Measurements from ENCODE around the gene CEP104.
A peak's percentile ranks its signal among the peaks of the same experiment; 100 is the strongest.

The CEP104 gene

DNA sequence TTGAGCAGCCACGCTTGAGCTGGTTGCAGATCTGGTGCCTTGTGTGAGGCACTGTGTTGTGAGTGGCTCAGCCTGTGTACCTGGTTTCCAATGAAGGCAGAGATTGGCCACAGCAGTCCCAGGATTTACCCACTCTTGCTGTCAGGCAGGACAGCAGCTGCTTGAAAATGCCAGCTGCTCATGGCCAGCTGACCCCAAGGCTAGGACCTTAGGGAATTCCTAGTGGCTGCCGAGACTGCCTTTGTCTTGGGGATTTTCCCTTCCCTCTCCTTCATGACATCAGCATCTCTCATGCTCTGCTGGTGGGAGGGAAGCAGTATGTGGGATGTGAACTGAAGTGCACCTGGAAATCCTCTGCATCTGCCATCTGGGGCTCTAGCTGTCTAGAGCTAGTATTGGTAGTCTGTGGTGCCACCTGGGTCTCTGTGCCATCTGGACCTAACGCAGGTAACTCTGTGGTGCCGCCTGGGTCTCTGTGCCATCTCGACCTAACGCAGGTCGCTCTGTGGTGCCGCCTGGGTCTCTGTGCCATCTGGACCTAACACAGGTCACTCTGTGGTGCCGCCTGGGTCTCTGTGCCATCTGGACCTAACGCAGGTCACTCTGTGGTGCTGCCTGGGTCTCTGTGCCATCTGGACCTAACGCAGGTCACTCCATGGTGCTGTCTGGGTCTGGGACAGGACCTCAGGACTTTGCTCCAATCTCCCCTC lies 56.9 kb downstream of the CEP104 start:
- DNase-seq (ENCODE audit: low read depth in 2 of 2): no peak

DNA sequence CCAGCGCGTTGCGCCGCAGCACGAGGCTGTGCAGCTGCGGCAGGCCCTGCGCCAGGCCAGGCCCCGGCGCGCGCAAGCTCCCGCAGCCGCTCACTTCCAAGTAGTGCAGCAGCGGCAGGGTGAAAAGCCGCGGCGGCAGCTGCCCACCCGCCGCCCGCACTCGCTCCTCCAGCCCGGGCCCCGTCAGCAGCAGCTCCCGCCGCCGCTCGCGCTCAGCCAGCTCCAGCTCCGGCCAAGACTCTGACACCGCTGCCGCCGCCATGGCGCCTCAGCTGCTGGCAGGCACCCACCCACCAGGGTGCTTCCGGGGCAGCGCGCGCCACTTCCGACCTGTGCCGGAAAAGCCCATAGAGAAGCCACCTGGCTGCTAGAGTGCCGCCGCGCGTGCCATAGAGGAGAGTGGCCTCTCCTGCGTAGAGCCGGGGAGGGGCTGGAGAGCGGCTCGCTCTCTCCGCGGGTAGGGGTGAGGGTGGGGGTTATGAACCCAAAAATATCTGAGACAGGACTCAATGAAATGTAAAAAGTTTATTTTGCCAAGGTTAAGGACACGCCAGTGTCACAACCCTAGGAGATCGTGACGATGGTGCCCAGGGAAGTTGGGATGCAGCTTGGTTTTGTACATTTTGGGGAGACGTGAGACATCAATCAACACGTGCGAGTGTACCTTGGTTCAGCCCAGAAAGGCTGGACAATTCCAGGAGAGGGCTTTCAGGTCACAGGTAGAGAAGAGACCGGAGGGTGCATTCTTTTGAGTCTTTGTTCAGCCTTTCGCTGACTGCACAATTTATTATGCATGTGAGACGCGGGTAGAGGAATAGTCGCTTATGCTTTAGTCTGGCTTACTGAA lies 60.6 kb downstream of the CEP104 start, which contains the start of gene LRRC47:
TSS of gene LRRC47 (minus strand) at position 284 of the 847 bp plus-strand sequence. CDS start at position 262, 22 bp downstream.
- DNase-seq (ENCODE audit: low read depth in 2 of 2): peak; percentile 91 to 93

DNA sequence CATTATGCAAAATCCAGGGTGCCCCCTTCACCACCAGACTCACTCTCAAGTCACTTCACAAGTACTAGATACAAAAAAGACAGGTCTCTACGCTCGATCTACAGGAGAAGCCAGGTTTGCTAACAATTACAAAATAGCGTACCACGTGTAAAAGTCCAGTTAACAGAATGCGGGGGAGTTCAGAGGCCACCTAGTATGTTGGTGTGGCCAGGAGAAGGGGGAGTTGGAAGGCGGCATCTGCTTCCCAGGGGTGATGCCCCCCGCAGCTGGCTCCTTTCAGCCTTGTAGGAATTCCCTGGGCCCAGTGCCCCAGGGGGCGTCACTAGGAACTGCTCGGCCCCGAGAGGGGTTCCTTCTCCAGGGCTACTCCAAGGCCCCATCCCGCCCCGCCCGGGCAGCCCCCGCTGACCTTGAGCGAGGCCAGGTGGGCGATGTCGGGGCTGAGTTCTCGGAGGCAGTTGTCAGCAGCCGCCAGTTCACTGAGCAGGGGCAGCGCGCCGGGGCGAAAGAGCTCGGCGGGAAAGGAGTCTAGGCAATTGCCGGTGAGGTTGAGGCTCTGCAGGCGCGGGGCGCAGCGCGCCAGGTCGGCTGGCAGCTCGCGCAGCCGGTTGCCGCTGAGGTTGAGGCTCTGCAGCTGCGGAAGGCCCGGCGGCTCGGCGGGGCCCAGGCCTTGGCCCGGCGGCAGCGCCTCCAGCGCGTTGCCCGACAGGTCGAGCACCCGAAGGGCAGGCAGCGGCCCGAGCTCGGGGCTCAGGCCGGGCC lies 61.4 kb downstream of the CEP104 start:
- no peak for DNase-seq (ENCODE audit: low read depth in 2 of 2)

DNA sequence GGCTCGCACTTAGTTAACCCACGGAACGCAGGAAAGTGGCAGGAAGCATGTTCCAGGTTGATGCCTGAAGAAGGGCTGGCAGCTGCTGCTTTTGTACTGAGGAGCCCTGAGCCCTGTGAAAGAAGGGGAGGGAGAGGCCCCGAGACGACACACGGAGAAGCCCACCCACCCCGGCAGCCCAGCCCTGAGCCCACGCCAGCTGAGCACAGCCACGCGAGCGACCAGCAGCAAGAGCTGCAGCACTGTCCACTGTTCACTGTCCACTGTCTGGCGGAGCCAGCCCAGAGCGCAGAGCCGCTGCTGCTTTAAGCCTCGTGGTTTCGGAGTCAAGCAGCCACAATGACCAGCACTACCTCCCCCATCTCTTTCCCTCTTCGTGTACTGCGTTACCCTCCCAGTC lies 66.1 kb downstream of the CEP104 start:
- DNase-seq (ENCODE audit: low read depth in 2 of 2): no peak

DNA sequence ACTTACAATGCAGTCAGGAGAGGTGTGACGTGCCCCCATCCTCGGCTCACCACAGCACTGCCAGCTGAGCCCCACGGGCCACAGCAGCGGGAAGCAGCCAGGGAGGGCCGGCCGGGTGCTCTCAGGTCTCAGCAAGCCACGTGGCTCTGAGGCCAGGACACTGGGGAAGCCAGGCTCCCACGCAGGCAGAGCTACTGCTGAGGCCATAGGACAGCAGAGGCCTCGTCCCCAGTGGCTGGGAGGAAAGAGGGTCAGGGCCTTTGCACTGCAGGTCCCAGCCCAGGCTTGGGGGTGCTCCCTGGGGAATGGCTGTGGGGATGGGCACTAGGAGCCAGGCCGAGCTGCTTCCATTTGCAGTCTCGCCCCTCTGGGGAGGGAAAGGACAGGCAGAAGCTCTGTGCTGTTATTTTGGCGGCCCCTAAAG lies 66.5 kb downstream of the CEP104 start:
- DNase-seq (ENCODE audit: low read depth in 2 of 2): no peak

DNA sequence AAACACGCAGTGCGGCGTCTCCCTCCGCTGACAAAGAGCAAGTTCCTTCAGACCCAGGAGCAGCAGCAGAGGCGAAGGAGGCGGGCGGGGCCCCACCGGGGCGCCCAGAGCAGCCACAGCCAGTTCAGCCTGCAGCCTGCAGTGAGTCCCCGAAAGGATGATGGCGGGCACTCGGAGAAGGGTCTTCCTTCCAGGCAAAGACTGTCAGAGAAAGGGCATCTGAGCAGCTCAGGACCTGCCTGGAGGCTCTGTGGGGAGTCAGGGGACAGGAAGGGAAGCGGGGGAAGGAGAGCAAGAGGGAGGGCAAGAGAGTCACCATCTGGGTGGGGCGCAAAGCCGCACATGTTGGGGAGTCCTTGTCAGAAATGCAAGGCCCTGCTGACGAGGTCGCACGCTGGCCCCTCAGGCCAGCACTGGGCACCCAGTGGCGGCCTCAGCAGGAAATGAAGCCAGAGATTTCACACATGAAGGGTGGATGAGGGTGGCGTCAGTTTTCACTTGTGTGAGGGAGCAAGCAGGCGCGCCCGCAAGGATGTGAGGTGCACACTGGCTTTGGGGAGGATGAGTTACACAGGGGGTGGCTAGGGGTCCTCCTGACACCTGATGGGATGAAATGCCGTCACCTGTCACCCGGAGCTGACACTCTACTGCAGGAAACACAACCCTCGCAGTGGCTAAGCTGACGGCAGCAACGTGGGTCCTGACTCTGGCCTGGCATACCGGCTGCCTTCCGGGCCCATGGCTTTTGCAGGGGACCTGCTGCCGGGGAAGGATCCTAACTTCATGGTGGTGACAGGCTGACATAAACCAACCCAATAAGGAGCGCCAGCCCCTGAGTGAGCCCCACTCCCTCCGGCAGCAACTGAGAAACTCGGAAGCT lies 67.3 kb downstream of the CEP104 start:
- DNase-seq (ENCODE audit: low read depth in 2 of 2): no peak

DNA sequence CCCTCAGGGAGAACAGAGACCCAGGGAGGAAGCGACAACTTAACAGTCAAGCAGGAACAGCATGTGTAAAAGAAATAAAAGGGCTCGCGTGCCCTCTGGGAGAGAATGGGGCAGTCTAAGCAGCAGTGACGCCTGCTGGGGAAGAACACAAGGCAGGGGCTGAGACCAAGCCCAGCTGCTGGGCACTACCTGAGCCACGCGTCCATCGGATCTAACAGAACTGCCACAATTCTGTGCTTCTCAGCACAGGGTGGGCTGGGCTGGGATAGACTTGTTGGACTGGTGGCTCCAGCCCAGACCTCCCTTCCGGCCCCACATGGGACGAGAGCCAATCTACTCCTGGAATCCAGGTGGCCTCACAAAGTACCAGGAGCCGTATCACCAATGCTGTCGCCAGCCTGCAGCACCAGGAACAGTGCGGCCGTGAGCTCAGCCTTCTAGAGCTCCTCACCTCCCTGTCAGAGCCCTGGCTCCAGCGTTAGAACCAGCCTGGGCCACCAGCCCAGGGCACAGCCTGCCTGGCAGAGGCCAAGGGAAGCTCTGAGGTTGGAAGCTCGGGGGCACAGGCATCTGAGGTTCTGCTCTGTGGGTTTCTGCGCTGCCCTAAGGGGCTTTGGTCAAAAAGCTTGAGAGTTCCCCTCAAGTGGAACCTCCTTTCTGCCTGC lies 68.1 kb downstream of the CEP104 start:
- no peak for DNase-seq (ENCODE audit: low read depth in 2 of 2)

DNA sequence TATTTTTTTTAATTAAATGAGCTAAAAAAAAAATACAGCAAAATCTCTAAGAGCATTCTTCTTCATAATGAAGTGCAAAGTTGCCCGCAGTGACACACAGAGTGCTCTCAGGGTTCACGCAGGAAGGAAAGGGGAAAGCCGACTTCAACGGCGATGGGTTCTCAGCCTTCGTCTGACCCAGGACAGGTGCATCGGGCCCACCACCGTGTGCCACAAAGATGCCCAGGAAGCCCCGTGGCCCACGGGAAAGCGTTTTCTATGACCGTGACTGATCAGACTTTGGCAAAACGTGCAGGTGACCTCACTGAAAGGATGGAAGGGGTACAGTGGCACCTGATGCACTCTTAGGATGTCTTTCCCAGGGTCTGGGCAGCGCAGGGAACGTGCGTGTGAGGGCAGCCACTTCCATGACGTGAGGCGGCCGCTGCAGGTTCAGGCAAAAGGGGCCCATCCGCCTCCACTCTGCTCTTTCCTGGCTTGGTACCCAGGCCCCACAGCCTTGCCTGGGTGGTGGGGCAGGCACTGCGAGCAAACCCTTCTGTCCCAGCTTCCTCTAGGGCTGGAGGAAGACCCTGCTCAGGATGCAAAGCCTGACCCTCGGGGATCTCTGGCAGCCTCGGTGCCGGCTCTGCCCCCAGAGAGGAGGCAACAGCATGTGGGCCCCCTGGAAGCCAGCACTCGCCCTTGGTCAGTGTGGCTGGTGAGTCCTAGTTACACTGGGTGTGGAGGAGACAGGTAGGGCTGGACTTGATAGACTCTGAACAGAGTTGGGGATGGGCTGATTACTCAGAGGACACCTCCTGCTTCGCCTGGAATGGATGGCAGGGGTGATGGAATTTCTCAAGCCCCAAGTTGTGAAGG lies 69.0 kb downstream of the CEP104 start:
- DNase-seq (ENCODE audit: low read depth in 2 of 2): no peak

DNA sequence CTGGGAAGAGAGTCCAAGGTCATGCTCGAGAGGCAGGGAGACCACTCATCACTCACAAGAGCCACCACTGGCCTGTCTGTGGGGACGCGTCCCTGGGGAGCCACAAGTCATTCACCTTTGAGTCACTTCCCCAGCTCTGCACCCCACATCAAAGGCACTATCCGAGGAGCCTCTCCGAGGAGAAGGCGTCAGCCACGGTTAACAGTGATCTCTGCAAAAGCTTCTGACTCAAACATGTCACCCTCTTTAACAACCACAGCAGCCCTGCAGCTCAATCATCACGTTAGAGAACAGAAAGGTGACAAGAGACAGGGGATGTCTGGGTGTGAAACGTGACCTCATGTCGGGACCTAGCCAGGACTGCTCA lies 69.7 kb downstream of the CEP104 start:
- peak in 1 of 2 donors; percentile 55 for DNase-seq (ENCODE audit: low read depth in 2 of 2)

DNA sequence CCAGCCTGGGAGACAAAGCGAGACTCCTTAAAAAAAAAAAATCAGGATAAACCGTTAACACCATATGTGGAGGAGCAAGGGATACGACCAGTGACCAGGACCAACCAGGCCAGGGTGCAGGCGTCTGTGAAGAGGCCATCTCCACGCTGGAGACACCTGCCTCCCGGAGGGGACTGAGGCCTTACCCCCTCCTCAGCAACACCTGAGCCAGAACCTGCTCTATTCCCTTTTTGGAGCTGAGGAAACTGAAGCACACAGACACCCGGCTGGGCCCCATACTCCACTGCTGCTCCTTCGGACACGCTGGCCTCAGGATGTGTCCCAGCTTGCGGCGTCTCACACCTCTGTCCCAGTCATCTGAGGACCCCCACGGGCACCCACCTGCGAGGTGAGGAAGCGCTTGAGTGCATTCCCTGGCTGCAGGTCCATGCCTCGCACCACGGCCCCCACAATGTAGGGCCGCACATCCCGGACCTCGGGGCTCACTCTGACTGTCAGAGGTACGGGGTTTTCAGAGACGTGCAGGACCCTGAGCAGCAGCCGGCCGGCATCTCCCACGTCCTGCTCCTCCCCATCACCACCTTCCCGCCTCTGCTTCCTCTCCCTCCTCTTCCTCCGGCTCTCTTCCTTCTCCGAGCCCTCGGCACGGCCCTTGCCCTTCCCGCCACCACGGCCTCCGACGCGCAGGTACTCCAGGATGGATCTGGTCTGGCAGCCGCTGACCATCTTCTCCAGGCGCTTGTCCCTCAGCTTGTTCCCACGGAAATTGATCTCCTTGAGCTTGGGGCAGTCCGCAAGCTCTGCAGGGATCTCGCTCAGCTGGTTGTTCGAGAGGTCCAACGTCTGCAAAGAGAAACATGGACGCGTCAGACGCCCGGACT lies 70.3 kb downstream of the CEP104 start:
- no peak for DNase-seq (ENCODE audit: low read depth in 2 of 2)

DNA sequence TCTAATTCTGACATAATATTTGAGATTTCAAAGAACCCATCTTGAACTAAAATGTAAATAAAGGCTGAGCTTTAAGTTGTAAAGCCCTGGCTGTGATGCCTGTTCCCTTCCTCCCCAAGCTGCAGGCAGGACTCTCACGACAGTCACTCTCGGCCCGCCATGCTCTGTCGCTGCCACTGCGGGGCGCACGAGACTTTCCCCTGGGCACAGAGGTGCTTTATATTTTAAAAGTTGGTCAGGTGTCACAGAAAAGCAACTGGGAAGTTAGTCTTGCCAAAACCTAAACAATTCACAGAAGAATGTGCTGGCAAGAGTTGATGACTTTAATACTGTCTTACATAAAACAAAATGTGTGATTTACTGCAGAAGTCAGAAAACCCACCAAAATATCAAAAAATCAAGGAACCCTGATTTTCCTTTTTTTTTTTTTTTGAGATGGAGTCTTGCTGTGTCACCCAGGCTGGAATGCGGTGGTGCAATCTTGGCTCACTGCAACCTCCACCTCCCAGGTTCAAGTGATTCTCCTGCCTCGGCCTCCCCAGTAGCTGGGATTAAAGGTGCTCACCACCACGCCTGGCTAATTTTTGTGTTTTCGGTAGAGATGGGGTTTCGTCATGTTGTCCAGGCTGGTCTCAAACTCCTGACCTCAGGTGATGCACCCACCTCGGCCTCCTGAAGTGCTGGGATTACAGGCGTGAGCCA lies 71.4 kb downstream of the CEP104 start:
- DNase-seq (ENCODE audit: low read depth in 2 of 2): no peak

DNA sequence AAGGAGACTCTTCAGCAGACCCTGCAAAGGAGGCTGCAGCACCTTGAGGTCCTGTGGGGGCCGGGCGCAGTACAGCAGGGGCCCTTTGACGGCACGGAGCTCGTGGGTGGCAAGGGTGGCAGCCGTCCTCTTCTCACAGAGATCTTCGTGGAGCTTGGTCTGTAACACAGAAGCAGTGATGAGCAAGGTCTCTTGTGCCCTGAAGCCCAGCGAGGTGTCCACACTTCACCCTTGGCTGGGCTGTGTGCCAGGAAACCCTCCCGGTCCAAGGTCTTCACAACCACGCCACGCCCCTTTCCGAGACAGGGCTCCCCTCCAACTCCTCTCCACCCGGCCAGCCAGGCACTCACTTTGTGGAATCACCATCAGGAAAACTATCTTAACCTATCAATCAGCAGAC lies 72.0 kb downstream of the CEP104 start:
- no peak for DNase-seq (ENCODE audit: low read depth in 2 of 2)

DNA sequence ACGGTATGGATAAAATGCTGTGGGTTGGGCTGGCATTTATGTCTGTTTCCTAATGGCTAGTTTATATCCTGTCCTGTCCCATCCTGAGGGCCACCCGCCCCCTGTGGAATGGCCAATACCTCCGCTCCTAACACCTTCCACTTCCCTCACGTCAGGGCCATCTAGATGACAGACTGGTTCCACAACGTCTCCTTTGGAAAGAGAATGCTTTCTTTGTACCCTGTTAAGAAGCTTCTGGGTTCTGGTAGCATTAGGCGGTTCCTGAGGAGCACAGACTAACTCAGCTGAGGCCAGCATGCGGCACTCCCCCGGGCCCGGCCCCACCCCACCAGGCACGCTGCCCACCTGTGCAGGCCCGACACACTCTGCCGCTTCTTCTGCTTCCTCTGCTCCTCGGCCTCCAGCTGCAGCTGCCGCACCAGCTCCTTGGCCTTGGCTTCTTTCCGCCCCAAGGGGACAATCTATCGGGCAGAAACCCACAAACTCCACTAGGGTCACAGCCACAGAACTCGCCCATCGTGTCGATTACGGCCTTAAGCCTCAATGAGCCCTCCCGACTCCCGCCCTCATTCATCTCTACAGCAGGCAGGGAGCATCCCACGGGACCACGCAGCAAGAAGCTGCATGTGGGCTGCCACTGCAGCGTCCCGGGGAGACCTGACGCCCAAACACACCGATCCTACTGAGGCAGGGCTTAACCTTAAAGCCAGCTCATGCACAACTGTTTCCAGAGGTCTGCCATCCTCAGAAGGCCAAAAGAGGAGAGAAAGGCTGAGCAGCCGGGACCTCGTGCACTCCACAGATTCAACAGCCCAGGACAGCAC lies 73.1 kb downstream of the CEP104 start:
- no peak for DNase-seq (ENCODE audit: low read depth in 2 of 2)

DNA sequence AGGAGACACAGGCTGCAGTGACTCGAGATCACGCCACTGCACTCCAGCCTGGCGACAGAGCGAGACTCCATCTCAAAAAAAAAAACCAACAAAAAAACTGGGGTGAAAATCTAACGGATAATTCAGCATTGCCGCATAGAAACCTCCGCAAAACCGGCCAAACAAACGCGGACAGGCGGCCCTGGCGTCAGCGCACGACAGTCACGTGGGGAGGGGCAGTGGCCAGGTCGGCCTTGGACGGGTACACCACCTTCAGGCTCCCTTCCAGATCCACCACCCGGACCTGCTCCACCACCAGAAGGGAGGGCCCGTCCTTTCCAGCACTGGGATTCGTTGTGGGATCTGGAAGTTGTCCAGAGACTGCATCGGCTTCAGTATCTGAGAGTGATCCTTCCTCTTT lies 76.1 kb downstream of the CEP104 start:
- DNase-seq (ENCODE audit: low read depth in 2 of 2): no peak

DNA sequence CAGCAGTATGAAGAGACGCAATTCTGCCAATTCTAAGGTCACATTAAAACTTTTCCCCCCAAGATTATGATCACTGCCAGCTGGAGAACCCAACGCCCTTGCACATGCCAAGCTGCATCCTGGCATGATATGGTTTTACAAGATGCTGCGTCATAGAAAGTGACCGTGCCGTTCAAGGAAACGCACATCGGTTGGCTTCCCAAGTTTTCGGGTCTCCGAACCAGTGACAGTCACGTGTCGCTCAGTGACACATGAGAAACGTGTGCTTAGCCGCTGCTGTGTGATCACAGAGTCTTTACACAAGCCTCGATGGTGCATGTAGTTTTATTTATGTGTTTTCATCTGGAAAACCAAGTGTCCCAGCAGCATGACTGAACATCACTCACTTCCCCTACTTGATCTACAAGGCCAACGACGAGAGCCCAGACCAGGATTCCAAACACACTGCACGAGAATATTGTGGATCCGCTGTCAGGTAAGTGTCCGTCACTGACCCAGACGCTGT lies 77.0 kb downstream of the CEP104 start:
- no peak for DNase-seq (ENCODE audit: low read depth in 2 of 2)

DNA sequence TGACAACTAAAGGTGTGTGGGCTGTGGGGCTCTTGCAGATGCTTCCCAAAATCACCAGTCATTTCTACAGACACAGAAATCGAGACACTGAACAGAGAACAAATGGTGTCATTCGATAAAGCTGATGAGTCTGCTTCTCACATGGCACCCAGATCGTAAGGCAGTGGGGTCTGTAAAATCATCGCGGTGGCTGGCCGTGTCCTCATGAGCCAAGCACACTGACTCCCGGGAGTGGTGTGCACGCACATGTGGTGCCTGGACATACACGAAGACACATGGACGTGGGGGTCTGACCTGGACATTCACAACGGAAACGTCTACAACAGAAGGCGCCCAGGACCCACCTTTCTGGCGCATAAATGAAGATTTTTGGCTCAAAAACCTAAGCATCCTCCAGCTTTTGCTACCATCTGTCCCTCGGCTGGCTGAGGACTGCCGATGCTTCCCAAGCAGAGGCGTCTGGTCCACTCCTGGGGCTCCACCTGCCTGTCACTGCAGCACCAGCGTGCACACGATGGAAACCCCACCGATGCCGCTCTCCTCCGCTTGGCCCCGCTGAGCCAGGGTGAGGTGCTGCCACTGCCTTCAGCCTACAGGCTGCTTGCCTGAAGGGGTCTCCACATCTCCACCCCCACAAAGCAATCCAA lies 77.6 kb downstream of the CEP104 start:
- no peak for DNase-seq (ENCODE audit: low read depth in 2 of 2)

Measured in stimulated activated CD4-positive, alpha-beta T cell treated with anti-CD3 and anti-CD28 coated beads, Interleukin-4, amount 100 ng/mL, for 48 hours (primary cell).